Suppressor macrophage treated with lipopolysaccharide for 1 hour (primary cell): Measurements from ENCODE around the gene NDUFAF2.
"Not testable (repeated sequence)": the region's sequence is repeated elsewhere in the genome, so short reads cannot be mapped to it uniquely, and the experiment has no call there.

Source experiments
- DNase-seq, 3 donors: peaks; one replicate each; pipeline ENCODE4 v3.0.0-alpha.2; 2020 to 2022

Gene NDUFAF2

DNA sequence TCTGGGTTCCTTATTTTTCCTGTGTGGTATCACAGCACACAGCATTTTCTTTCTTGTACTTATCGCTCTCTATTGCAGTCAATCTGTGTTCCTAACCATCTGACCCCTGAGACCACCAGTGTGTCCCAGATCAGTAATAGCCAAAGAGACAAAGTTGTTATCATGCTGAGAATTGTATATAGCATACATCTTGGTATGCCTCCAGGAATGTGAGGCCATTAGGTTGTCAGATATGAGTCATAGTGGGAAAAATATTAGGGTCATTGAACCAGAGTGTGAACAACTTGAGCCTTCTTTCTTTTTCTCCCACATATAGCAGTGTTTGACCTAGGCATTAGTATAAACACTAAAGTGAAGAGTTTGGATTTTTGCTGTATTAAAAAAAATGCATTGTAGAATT, 106.3 kb downstream of the NDUFAF2 start:
- peak in 1 of 3 donors; percentile 7 for DNase-seq

DNA sequence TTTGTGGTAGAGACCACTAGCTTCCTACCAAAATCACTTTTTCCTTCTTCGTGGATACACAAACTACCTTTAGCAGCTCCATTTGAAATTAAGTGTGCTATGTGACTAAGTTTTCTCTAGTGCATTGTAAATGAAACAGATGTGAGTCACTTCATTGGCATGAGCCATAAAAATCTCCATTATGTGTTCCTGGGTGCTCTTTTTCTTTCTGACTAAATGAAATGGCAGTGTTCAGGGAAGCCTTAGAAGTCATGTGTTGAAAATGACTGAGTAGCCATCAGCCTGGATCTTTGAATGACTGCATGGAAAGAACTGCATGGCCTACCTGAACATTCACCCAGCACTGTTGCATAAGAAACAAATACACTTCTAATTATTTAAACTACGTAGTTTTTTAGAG, 107.9 kb downstream of the NDUFAF2 start:
- DNase-seq: peak in 2 of 3 donors; percentile 2 to 31

DNA sequence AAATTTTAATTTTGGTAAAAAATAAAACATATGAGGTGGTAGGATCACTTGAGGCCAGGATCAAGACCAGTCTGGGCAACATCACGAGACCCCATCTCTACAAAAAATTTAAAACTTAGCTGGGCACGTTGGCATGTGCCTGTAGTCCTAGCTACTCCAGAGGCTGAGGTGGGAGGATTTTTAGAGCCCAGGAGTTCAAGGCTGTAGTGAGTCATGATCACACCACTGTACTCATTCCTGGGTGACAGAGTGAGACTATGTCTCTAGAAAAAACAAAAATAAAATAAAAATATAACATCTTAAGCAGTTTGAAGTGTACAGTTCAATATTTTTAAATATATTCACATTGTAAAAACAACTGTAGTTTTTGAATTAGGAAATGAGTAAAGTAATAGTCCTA, 108.9 kb downstream of the NDUFAF2 start:
- no peak for DNase-seq

GRCh38 chr5:61055434-61056006, 110.5 kb downstream of the NDUFAF2 start:
- DNase-seq: peak; percentile 53 to 75 (median 68)

DNA sequence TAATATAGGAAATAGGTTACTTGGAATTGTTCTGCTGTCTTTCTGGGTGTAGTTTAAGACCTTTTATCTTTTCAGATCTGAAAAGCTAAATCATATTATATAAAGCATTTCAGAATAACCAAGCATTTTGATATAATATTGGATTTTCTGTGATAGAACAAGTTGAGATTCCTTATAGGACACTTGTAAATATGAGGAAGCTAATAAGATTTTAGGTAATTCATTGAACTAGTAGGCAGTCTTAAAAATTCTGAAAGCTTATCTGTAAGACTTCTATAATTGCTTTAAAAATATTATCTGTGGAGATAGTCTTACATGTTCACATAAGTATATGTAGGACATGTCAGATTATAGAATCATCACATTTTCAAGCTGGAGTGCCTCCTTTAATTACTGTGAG, 114.5 kb downstream of the NDUFAF2 start:
- DNase-seq: no peak

- no peak for DNase-seq
Observed at GRCh38 chr5:61069150-61069549, 124.1 kb downstream of the NDUFAF2 start.

- DNase-seq: no peak
Observed at GRCh38 chr5:61071526-61071925, 126.5 kb downstream of the NDUFAF2 start.

DNA sequence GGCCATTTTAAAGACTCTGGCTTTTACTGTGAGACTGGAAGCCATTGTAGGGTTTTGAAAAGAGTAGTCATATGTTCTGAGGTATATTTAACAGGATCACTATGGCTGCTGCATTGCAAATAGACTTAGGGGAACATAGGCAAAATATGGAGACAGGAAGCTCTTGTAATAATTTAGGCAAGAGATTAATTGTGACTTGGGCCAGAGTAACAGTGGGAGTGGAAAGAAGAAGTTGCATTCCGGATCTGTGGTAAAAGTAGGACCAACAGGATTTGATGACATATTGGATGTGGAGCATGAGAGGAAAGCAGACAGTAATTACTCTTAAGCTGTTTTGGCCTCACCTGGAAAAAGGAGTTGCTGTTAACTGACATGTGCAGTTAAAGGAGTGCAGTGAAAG, 131.6 kb downstream of the NDUFAF2 start:
- DNase-seq: peak in 2 of 3 donors; percentile 4 to 22

DNA sequence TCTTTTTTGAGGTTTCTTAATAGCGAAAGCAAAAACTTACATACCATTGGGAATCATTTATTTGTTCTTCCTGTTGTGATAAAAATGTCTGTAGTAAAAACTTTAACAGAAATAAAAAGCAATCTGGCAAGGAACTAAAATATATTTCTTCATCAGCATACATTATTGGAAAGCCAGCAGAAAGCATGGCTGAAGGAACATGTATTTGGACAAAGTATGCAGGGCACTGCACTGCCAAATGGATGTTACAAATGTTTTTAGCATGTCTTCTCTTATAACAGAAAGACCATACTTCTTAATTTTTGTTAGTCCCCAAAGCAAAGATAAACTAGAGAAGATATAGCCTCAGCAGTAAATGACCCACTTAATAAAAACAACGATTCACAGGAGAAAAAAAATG, 136.7 kb downstream of the NDUFAF2 start:
- no peak for DNase-seq

GRCh38 chr5:61082516-61083280, 137.7 kb downstream of the NDUFAF2 start:
- DNase-seq: no peak

DNA sequence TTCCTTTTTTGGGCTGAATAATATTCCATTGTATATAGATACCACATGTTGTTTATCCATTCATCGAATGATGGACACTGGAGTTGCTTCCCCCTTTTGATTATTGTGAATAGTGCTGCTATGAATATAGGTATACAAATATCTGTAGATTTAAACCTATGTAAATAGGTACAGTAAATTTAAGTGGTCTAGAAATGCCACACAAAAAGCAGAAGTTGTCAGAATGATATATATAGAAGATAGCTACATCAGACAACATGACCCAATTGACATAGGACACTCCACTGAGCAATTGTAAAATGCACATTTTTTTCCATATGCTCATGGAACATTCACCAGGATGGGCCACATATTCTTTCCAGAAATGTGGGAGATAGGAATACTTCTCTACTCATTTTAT, 139.7 kb downstream of the NDUFAF2 start:
- no peak for DNase-seq

- no peak for DNase-seq
Observed at GRCh38 chr5:61085885-61086284, 140.9 kb downstream of the NDUFAF2 start.

DNA sequence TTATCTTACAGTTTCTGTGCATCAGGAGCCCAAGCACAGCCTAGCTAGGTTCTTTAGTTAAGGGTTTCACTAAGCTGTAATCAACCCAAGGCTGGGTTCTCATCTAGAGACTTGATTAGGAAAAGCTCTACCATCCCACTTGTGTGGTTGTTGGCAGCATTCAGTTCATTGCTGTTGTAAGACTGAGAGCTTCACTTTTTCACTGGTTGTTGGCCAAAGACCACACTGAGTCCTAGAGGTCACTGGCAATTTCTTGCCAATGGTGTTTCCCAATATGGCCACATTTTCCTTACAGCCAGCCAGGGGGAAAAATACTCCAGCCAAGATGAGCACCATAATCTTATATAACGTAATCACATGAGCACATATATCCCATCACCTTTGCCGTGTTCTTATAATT, 142.9 kb downstream of the NDUFAF2 start:
- no peak for DNase-seq

GRCh38 chr5:61089351-61089750, 144.3 kb downstream of the NDUFAF2 start:
- no peak for DNase-seq

GRCh38 chr5:61093046-61093771, 148.2 kb downstream of the NDUFAF2 start:
- DNase-seq: not testable (repeated sequence)

DNA sequence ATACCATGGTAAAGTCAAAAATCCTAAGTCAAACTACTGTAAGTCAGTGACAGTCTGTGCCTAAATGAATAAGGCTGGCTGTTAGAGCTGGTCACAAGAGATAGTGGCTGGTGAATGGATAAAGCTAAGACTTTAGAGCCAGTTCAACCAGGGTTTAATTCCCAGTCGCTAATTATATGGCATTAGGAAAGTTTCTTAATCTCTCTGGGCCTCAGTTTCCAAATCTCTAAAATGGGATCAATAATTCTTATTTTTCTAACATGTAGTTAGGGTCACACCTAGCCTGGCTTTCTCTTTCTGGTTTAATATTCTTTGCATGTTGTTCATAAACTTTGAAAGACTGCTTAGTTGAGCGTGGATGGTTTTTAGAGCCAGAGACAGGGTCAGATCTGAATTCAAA, 152.5 kb downstream of the NDUFAF2 start:
- DNase-seq: no peak

DNA sequence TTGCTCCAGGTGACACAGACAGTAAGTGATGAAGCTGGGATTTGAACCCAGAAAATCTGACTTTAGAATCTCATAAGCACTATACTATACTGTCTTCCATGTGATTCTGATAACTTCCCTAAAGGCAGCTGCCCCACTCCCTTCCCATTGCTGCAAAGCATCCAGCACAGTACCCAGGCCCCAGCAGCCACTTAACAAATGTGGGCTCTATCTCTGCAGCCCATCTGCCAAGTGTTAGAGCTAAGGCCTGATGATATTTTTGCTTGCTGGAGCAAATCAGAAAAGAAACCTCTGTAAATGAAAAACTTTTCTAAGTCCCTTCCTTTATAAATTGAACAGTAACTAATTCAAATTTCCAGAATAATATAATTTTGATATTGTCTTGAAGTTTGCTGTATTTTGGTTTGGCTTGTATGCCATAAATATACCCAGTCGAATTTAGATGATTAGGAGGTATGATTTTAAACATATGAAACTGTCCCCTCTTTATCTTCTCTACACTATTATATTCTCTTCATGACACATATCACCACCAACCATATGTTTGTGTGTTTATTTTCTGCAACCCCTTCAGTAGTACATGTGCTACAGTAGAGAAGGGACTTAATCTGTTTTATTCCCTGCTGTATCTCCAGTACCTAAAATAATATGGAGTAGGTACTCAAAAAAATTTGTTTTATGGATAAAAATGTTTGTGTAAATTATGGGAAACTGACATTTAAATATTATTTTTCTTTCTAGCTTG, 153.4 kb downstream of the NDUFAF2 start:
- no peak for DNase-seq

DNA sequence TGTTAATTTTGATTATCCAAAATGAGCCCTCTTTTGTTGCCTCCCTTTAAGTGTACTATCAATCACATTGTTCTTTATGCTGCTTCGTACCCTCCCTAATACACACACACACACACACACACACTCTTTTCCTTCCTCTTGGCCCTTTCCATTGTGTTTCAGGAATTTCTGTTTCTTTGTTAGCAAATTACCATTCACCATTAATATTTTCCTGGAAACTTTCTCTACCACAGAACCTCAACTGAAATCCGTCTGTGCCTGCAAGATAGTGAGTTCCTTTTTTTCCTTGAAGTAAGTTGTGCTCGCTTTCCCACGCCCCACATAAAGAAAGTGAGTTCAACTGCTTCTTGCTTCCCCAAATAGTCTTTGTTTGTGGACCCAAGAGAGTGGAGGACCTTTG, 155.4 kb downstream of the NDUFAF2 start:
- no peak for DNase-seq

DNA sequence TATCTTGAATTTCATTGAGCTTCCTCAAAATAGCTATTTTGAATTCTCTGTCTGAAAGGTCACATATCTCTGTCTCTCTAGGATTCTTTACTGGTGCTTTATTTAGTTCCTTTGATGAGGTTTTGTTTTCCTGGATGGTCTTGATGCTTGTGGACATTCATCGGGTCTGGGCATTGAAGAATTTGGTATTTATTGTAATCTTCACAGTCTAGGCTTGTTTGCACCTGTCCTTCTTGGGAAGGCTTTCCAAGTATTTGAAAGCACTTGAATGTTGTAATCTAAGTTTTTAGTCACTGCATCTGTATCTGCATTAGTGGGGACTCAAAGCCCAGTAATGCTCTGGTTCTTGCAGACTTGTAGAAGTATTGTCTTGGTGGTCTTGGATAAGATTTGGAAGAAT, 169.4 kb downstream of the NDUFAF2 start:
- DNase-seq: no peak

GRCh38 chr5:61115968-61116367, 171.0 kb downstream of the NDUFAF2 start:
- DNase-seq: no peak

- DNase-seq: no peak
Observed at GRCh38 chr5:61119066-61119465, 174.1 kb downstream of the NDUFAF2 start.

- DNase-seq: no peak
Observed at GRCh38 chr5:61120534-61120933, 175.5 kb downstream of the NDUFAF2 start.

- no peak for DNase-seq
Observed at GRCh38 chr5:61123145-61123544, 178.1 kb downstream of the NDUFAF2 start.
